Bronchial epithelial cell (primary cell): ENCODE measurements around the gene DMRT1. TPM values are rescaled to one million over a fixed set of nuclear protein-coding genes. Genes with fewer than 3 reads are reported as not detected.

Experiments
- DNase-seq: peaks from one replicate; pipeline ENCODE4 v3.0.0-alpha.2; 2010; ENCODE audit warnings: low read depth
- FAIRE-seq: peaks from 2 replicates; lab custom pipeline; 2011; peaks lifted over from hg19 to GRCh38; lab: Jason Lieb, UNC
- H3K27me3 ChIP-seq: 2 replicates; pipeline ENCODE4 v1.5.1; 2011; ENCODE audit warnings: low read length; ENCODE audit not compliant: control insufficient read depth, insufficient read depth
- H3K36me3 ChIP-seq: 2 replicates; pipeline ENCODE4 v1.5.1; 2011; ENCODE audit warnings: low read length; ENCODE audit not compliant: control insufficient read depth, insufficient read depth
- H3K4me3 ChIP-seq: 2 replicates; pipeline ENCODE4 v1.5.1; 2011; ENCODE audit warnings: mild to moderate bottlenecking, low read depth, low read length, control low read depth
- CTCF ChIP-seq: IDR thresholded peaks from 2 replicates; pipeline ENCODE4 v1.5.1; 2011; ENCODE audit warnings: mild to moderate bottlenecking, moderate library complexity, low read length, control low read depth, inconsistent platforms; ENCODE audit not compliant: insufficient read depth, severe bottlenecking
- total RNA-seq: library from RNA; depleted of rRNA; stranded (reverse); fragments of >200 nt; gene quantifications from 2 replicates; pipeline ENCODE4 v1.2.1, GENCODE V29; 2014

Gene DMRT1
- total RNA-seq, 1 donor from 2014 or later = not detected

- DNase-seq (peak; percentile 43), FAIRE-seq (no peak)
- Histone ChIP-seq H3K36me3 (no peaks in the 10 kb centered on the region), H3K4me3 (no peak overlapping the region), H3K27me3 (no peaks in the 10 kb centered on the region)
- no peak for TF ChIP-seq CTCF
Observed at GRCh38 chr9:926976-927375, 85.5 kb downstream of the DMRT1 start.

DNA sequence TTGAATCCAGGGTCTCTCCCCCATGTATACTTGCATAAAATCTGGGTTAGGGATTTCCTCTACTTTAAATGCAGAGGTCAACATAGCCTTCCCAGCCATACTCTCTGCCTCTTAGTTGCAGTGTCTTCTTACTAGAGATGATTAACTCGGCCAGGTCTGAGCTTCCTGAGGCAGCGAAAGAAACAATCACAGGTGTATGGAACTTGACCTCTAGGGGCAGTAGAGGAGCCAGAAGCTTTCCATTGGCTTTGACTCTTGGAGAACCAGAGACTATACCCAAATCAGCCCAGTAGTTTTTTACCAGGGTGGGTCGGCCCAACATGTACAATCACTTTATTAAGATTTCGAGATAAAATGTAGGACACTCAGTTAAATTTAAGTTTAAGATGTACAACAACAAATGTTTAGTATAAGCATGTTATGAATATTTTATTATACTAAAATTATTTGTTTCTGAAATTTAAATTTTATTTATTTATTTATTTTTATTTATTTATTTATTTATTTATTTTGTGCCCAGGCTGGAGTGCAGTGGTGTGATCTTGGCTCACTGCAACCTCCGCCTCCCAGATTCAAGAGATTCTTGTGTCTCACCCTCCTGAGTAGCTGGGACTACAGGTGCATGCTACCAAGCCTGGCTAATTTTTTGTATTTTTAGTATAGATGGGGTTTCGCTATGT is 87.0 kb downstream of the DMRT1 start:
- FAIRE-seq (no peak), DNase-seq (peak; percentile 21)

DNA sequence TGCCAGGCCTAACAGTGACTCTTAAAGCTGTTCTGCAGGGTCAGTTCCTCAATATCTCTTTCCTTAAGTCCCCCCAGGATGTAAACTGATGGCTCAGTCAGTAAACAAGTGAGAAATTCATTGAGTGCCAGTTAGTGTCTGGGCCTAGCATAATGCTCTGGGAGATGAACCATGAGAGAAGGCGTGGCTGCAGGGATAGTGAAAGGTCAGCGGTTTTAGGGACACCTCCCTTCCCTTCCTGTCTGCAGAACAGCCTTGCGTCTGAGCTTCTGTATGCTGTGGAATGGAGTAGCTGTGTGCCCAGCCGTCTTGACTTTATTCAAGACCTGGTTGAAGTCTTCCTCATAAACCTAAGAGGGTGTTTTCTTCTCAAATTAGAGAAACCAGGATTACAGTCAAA is 88.2 kb downstream of the DMRT1 start:
- no peak for TF ChIP-seq CTCF
- Histone ChIP-seq H3K36me3 (no peaks in the 10 kb centered on the region), H3K27me3 (no peaks in the 10 kb centered on the region), H3K4me3 (no peak overlapping the region)
- DNase-seq (no peak), FAIRE-seq (no peak)

More for the DNA sequence above, 87.0 kb downstream of the DMRT1 start:
- no peaks in the 10 kb centered on the region for H3K36me3 ChIP-seq
- H3K27me3 ChIP-seq = no peaks in the 10 kb centered on the region
- peak; percentile 59 for TF ChIP-seq CTCF
- no peak overlapping the region for H3K4me3 ChIP-seq

- no peak for TF ChIP-seq CTCF
- FAIRE-seq (no peak), DNase-seq (no peak)
- no peak overlapping the region for H3K4me3 ChIP-seq
- no peaks in the 10 kb centered on the region for H3K27me3 ChIP-seq
- H3K36me3 ChIP-seq = no peaks in the 10 kb centered on the region
Observed at GRCh38 chr9:933356-933755, 91.9 kb downstream of the DMRT1 start.

GRCh38 chr9:935348-935965 is 94.0 kb downstream of the DMRT1 start:
- TF ChIP-seq CTCF = no peak
- no peak for FAIRE-seq
- H3K36me3 ChIP-seq = no peaks in the 10 kb centered on the region
- peak; percentile 85 for DNase-seq
- H3K4me3 ChIP-seq = no peak overlapping the region
- H3K27me3 ChIP-seq = no peaks in the 10 kb centered on the region
